HuH-7 (cell line): ENCODE data around the gene VWA3B.
"Not testable (repeated sequence)": the region's sequence is repeated elsewhere in the genome, so short reads cannot be mapped to it uniquely, and the experiment has no call there.

Experiments used
- DNase-seq: peaks from one replicate; pipeline ENCODE4 v3.0.0; 2011; ENCODE audit warnings: low spot score

The VWA3B gene

DNA sequence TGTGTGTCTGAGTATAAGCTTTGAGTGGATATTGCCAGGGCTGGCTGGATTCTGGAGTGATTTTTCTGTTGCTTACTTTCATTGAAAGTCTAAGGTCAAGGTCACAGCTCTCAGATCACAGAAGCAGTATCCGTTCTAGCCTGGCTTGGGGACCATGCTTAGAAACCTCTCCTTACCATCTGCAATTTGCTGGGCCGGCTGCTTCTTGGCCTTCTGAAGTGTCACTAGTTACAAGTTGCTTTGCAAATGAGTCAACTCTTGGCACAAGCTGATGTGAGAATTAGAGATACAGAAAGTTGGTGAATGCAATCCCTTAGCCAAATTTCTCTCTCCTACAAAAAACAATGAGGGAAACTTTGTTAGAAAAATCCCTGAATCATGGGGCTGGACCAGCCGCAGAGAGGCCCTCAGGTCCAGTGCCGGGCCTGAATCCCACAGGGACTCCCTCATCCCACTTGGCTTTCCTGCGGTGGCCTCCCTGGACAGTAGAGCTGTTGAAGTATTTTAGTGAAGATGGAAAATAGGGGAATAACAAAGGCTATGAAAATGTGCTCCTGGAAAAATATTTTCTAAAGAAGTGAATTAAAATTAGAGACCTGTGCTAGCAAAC, 166.6 kb downstream of the VWA3B start:
- DNase-seq, result no peak

DNA sequence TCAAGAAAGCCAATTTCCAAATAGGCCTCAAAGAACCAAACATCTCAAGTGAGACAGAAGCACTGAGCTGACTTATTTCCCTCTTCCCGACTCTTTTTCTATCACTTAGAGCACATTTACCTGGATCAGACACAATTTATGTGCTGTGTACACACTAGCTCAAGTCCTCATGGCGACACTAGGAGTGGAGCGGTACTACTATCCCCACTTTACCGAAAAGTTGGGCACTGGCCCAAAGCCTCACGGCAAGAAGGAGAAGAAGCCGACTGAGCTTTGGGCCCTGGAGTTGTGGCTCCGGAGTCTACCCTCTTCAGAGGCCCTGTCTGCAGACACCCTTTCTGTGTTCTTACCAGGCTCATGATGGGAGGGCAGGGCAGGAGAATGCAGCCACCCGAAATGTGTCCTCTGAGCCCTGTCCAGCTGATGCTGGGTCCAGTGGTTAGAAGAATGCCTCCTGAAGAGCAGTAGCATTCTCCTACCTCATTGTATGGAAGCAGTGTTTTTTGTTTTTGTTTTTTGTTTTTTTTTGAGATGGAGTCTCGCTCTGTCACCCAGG, 167.6 kb downstream of the VWA3B start:
- DNase-seq, result no peak

- no peak for DNase-seq
These were observed 171.9 kb downstream of the VWA3B start for GRCh38 chr2:98258906-98259305.

- no peak for DNase-seq
These were observed 176.4 kb downstream of the VWA3B start for GRCh38 chr2:98263362-98263761.

DNA sequence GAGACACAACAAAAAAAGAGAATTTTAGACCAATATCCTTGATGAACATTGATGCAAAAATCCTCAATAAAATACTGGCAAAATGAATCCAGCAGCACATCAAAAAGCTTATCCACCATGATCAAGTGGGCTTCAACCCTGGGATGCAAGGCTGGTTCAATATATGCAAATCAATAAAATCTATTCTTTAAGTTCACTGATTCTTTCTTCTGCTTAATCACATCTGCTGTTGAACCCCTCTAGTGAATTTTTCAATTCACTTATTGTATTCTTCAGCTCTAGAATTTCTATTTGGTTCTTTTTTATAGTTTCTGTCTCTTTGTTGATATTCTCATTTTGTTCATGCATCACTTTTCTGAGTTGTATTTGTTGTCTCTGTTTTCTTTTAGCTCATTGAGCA, 181.3 kb downstream of the VWA3B start:
- DNase-seq, result not testable (repeated sequence)

GRCh38 chr2:98269274-98269673, 182.3 kb downstream of the VWA3B start:
- peak; percentile 67 for DNase-seq

DNA sequence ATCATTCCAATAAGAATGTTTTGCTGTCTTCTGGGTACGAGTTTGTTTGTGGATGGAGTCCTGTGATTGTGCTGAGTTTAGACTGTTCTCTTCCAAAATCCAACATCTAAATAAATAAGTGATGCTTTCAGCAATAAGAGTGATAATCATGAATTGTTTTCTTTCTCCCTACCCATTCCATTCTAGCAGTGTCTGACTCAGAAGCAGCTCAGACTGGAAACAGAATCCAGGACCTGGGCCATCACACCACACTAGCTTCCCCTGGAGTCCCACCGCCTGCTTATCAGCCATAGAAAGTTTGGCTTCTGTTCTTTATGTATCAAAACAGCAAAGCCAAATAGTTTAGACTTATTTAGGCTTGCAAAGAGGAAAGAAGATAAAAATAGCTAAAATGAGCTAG, 182.9 kb downstream of the VWA3B start:
- no peak for DNase-seq

- no peak for DNase-seq
These were observed 190.3 kb downstream of the VWA3B start for GRCh38 chr2:98277162-98277859.

DNA sequence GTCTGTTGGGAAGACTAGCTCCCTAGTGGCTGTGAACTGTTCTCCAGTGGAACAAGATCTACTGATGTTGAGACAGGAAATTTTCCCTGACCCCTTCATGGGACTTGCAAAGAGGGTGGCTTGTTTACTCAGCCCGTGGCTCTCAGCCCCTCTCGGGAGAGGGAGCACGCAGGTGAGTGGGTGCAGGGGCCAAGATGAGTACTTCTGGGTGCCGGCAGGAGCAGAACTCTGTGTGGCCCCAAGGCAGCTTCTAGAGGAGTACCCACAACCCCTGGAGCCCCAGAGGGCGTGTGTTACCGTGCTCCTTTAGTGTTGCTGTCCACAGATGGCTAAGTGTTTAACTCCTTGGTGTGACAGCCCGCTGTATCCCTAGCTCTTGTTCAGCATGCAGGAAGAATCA, 191.1 kb downstream of the VWA3B start:
- no peak for DNase-seq

GRCh38 chr2:98280376-98281102, 193.6 kb downstream of the VWA3B start:
- DNase-seq, result no peak

- DNase-seq, result no peak
These were observed 194.6 kb downstream of the VWA3B start for GRCh38 chr2:98281607-98282006.

- DNase-seq, result no peak
These were observed 195.1 kb downstream of the VWA3B start for GRCh38 chr2:98282109-98282508.

DNA sequence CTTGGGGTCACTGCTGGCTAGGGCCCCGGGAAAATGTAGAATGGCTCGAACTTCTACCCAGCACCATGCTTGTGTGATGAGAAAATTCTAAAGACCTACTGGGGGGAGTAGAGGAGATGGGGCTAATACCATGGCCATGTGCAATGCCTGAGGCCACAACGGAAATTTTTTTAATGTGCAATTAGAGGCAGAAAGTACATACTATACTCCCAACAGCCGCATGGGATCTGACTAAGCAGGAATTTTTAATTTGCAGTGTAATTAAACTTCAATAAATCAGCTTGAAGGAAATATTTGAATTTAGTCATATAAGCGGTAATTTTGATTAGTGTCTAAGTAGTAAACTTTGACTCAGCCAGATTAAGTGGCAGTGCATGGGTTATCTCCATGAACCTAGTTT, 206.1 kb downstream of the VWA3B start:
- no peak for DNase-seq

DNA sequence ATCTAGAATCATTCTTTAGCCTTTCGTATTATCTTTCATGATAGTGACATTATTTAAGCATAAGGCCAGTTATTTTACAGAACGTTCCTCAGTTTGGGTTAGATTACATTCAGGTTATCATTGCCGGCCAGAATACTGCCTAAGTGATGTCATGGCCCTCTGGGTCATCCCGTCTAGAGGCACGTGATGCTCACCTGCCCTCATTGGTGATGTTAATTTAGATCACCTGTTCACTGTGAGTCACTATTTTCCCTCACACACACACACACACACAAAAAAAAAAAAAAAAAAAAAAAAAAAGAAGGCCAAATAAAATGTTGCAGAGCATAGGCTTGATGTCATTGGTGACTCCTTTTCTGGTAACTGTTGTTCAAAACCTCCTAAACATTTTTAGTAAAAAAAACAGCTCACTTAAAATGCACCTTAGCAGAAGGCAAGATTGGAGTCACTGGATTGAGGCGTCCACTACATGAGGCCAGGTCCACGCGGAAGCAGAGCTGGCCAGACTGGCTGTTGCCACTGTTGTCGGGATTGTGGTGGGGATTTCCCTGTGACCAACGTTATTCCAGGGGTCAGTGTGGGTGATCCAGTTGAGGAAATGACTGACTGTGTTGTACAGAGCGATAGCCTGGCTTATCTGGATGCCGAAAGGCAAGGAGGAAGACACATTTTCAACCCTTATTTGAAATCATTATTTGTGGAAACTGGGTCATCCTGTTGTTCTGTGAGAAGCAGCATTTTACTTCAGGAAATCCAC, 207.1 kb downstream of the VWA3B start:
- peak; percentile 30 for DNase-seq

- DNase-seq, result no peak
These were observed 207.7 kb downstream of the VWA3B start for GRCh38 chr2:98294711-98295110.

- peak; percentile 46 for DNase-seq
These were observed 208.3 kb downstream of the VWA3B start for GRCh38 chr2:98295275-98295674.

DNA sequence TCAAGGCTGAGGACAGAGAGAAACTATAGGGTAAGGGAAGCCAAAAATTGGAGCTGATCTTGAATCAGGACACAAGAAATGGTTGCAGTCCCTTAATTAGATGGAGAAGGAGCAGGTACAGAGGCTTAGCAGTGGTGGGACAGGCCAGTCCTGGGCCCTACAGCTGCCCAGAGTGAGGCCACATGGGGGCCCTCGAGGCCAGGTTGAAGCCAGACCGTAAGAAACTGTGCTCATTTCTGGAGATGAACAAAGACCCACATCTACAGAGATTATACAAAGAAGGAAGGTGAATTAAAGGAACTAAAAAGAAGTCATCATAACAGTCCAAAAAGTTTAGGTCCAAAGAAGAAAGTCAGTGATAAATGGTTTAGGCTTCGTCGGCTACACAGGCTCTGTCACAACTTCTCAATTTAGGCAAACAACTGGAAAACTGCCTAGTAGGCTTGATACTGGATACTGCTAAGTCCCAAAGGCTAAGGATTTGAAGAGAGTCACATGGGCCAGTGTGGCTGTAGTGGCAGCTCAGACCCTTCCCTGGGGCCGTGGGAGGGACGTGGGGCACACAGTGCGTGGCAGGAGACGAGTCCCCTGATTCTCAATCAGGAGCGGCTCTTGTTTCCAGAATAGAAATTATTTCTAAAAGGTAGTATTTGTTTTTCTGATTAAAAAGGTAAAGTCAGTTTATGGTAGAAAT, 208.9 kb downstream of the VWA3B start:
- DNase-seq, result peak; percentile 50

GRCh38 chr2:98296440-98296839, 209.5 kb downstream of the VWA3B start:
- peak; percentile 37 for DNase-seq

DNA sequence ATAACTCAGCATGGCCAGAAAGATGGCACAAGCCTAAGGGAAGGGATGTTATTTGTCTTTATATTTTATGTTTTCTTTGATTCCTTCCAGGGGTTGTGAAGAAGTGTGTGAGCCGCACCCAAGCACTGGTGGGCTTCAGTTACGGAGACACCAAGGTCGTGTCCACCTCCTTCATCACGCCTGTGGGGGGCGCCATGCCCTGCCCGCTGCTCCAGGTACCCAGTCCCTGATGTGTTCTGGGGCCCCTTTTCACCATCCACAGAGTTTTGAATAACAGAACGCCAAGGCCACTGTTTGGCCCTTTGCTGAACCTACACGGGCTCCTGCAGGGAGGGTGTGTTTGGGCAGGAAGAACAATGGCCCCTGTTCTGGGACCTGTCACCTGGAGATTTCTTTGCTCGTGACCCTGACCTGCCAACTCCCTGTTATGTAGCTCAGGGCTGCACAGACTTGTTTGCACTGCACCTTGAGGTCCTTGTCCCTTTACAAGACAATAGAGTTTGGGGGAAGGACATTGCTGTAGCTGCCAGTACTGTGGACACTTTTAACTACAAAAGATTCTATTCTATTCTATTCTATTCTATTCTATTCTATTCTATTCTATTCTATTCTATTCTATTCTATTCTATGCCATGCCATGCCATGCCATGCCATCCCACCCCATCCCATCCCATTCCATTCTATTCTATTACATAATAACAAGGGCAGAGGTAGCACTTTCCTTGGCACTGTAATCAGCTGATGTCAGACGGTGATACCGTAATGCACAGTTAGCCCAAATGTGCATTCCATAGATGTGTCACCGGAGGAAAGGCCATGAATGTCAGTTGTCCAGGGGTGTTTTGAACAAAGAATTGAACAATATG, 211.1 kb downstream of the VWA3B start:
- no peak for DNase-seq

GRCh38 chr2:98298683-98299164, 211.8 kb downstream of the VWA3B start:
- DNase-seq, result no peak
